Muscle layer of colon (tissue), 2 donors: ENCODE results near the gene PIGM.

Experiments
- H3K27ac ChIP-seq: one replicate; pipeline ENCODE4 v1.7.0; 2013; ENCODE audit warnings: low read depth, mild to moderate bottlenecking, low read length, moderate library complexity
- H3K27me3 ChIP-seq, 2 donors: one replicate each; pipeline ENCODE4 v1.7.0; 2013; ENCODE audit warnings: low read length in 2 of 2, mild to moderate bottlenecking in 2 of 2; ENCODE audit not compliant: insufficient read depth in 2 of 2, control insufficient read depth in 1 of 2
- H3K36me3 ChIP-seq: one replicate; pipeline ENCODE4 v1.7.0; 2013; ENCODE audit warnings: mild to moderate bottlenecking, low read length; ENCODE audit not compliant: insufficient read depth
- H3K4me1 ChIP-seq: one replicate; pipeline ENCODE4 v1.7.0; 2013; ENCODE audit warnings: mild to moderate bottlenecking, low read length; ENCODE audit not compliant: insufficient read depth
- H3K4me3 ChIP-seq, 2 donors: one replicate each; pipeline ENCODE4 v1.7.0; 2013; ENCODE audit warnings: low read length in 2 of 2, low read depth in 1 of 2, mild to moderate bottlenecking in 1 of 2, moderate library complexity in 1 of 2
- H3K9ac ChIP-seq: one replicate; pipeline ENCODE4 v1.7.0; 2013; ENCODE audit warnings: low read length
- H3K9me3 ChIP-seq: one replicate; pipeline ENCODE4 v1.7.0; 2013; ENCODE audit warnings: mild to moderate bottlenecking, low read length
- donor health status: abdominal sarcoma.
- donor health status: Adenocarcinoma of cecum.

Gene PIGM

DNA sequence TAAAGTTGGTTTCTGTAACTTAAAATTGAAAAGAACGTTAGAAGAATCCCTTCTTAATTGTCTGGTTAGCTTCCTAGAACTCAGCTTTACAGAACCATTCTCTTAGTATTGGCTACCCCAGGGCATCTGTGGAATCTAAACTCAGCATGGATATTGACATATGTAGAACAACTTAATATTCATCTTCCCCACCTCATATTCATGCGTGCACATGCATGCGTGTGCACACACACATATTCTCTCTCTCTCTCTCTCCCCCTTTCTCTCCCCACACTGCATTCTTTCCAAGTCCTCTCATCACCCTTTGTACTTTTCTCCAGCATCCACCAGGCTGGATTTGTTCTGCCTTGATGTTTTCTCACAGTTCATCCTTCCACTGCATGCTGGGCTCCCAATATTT lies 13.4 kb downstream of the PIGM start:
- H3K4me1 ChIP-seq = peaks cover 6% of the 10 kb centered on the region
- H3K27me3 ChIP-seq = no peaks in the 10 kb centered on the region
- no peak overlapping the region for H3K4me3 ChIP-seq
- no peaks in the 10 kb centered on the region for H3K36me3 ChIP-seq
- no peak overlapping the region for H3K9ac ChIP-seq
- H3K9me3 ChIP-seq = no peaks in the 10 kb centered on the region
- H3K27ac ChIP-seq = no peak overlapping the region

DNA sequence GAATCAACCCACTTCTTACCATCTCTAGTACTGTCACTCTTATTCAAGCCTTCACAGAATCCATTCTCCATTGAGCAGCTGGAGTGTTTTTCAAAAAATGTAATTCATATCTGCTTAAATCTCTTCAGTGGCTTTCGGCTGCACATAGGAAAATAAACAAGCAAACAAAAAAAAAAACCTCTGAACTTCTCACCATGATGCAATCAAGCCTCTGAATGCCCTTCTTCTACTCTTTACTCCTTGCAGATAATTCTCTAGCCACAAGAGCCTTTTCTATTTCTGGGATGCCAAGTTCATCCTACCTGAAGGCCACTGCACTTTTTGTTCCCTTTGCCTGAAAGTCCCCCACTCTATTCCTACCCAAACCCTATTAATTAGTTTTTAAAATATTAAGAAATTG lies 14.2 kb downstream of the PIGM start:
- Histone ChIP-seq H3K9ac (no peak overlapping the region), H3K9me3 (no peaks in the 10 kb centered on the region), H3K4me3 (no peak overlapping the region)

DNA sequence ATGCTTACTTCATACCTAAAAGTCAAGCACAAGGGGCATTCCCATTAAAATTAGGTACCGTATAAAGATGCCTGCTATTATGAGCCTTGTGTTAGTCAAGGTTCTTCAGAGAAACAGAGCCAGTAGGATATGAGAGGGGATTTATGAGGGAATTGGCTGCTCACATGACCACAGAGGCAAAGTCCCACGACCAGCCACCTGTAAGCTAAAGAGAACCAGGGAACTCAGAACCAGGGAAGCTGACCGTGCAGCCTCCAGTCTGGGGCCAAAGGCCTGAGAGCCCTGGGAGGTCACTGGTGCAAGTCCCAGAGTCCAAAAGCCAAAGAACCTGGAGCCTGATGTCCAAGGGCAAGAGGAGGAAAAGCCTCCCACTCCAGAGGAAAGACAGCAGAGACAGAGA lies 20.0 kb downstream of the PIGM start:
- H3K9me3 ChIP-seq = no peaks in the 10 kb centered on the region
- no peak overlapping the region for H3K4me3 ChIP-seq
- no peak overlapping the region for H3K27ac ChIP-seq
- no peaks in the 10 kb centered on the region for H3K27me3 ChIP-seq
- no peaks in the 10 kb centered on the region for H3K4me1 ChIP-seq
- H3K9ac ChIP-seq = no peak overlapping the region
- H3K36me3 ChIP-seq = no peaks in the 10 kb centered on the region

More for the DNA sequence above, 14.2 kb downstream of the PIGM start:
- no peaks in the 10 kb centered on the region for H3K27me3 ChIP-seq
- H3K36me3 ChIP-seq = no peaks in the 10 kb centered on the region
- H3K4me1 ChIP-seq = peaks cover 6% of the 10 kb centered on the region
- H3K27ac ChIP-seq = no peak overlapping the region

DNA sequence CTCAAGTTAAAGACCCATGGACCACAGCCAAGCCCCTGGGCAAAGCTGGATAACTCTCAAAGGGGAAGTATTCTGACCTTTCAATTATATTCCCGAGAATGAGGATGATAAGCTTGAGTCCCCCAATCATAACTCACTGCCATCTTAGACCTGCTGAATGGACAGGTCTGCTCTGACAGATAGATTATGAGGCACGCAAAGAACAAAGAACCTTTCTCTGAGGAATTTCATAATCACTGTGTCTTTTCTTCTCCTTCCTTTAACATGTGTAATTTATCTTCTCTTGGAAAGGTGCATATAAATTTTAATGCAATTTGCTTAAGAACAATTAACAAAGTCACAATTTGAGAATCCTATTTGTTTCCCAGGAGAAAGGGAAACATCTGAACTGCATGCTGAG lies 22.0 kb downstream of the PIGM start:
- H3K9me3 ChIP-seq = no peaks in the 10 kb centered on the region
- no peak overlapping the region for H3K4me3 ChIP-seq
- H3K27me3 ChIP-seq = no peaks in the 10 kb centered on the region
- no peak overlapping the region for H3K9ac ChIP-seq
- H3K36me3 ChIP-seq = no peaks in the 10 kb centered on the region
- no peaks in the 10 kb centered on the region for H3K4me1 ChIP-seq
- no peak overlapping the region for H3K27ac ChIP-seq

DNA sequence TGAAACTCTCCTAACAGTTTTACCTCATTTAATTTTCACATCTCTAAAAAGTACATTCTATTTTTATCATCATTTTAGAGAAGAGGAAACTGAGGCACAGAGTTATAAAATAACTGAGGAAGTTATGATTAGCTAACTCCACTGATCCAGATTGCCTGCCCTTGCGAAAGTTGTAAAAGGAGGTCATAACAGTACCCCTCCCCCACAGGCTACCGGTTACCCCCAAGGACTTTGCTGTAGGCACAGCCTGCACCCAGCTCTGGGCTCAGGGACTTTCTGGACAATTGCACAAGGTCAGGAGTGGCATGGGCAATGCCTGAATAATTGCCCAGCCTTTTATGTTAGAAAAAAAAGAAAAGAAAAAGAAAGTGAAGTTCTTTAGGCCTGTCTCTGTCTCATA lies 22.7 kb downstream of the PIGM start:
- Histone ChIP-seq H3K9me3 (no peaks in the 10 kb centered on the region), H3K4me1 (no peaks in the 10 kb centered on the region), H3K27me3 (no peaks in the 10 kb centered on the region), H3K27ac (no peak overlapping the region), H3K36me3 (no peaks in the 10 kb centered on the region), H3K9ac (no peak overlapping the region), H3K4me3 (no peak overlapping the region)

DNA sequence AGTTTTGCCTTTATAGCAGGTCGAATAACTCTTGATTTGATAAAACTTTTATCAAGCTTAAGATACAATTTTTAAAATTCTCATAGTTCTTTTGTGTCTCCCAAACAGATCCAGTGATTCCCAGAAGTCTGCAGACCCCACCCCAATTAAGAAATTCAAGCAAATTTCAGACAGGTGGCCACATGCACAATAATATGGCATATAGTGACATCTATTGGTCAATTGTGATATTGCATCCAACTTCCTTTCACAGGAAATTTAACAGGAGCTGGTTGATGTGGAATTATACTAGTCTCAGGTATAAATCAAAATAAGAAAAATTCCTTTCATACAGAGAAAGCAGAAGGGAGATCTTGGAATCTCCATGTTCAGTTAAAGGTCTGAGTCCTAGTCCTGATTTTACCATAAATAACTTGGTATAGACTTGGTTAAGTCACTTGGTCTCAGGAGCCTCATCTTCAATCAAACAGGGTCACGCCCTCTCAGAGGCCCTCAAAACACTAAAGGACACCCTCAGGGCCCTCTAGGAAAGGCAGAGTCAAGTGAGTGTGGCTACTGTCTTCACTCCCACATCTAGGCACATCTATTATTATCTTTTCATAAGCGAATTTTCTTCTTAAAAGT lies 24.1 kb downstream of the PIGM start:
- no peaks in the 10 kb centered on the region for H3K9me3 ChIP-seq
- H3K4me3 ChIP-seq = no peak overlapping the region
- no peaks in the 10 kb centered on the region for H3K36me3 ChIP-seq
- no peaks in the 10 kb centered on the region for H3K4me1 ChIP-seq
- H3K9ac ChIP-seq = no peak overlapping the region
- H3K27me3 ChIP-seq = no peaks in the 10 kb centered on the region
- no peak overlapping the region for H3K27ac ChIP-seq

DNA sequence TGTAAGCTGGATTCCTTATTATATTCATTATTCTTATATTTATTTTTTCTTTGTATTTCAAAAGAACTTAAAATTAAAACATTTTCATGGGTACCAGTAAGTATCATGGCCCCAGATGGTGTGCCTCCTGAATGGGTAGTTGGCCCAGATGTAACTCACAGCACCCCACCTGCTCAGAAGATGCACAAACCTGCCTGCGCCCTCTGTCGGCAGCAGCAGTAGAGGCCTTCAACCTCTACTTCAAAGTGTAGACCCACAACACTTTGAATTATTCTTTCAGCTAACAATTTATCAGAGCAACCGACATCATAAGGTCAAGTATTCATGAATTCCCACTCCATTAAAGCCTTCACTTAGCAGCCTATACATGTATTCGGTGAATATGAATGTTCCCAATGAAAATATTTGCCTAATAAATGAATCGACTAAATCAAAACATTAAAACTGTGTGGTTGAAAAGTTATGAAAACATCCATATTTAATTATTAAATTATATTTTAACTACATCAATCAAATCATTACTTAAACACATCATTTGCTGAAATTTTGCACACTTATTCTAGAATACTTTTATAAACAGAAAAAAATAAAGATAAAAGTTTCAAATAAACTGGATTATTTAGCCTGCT lies 25.4 kb downstream of the PIGM start:
- Histone ChIP-seq H3K9ac (no peak overlapping the region), H3K9me3 (no peaks in the 10 kb centered on the region), H3K4me1 (no peaks in the 10 kb centered on the region), H3K36me3 (no peaks in the 10 kb centered on the region), H3K4me3 (no peak overlapping the region), H3K27ac (no peak overlapping the region), H3K27me3 (no peaks in the 10 kb centered on the region)

DNA sequence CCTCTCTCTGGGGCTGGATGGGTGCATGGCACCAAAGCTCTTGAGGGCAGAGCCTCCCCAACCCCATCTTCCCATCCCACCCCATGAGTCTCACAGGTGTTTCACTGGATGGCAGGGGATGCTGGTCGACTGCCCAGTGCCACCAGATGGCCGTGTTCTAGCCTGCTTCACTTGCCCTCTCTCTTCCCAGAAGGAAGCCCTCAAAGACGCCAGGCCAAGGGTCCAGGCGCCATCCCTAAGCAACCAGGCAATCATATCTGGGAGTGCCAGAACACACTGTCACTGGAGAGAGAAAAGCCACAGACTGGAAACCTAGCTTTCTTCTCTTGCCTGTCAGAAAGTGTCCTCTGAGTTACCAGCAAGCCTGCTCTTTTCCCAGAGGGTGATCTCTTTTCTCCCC lies 26.7 kb downstream of the PIGM start:
- Histone ChIP-seq H3K4me3 (no peak overlapping the region), H3K9me3 (no peaks in the 10 kb centered on the region), H3K9ac (no peak overlapping the region), H3K27me3 (no peaks in the 10 kb centered on the region), H3K27ac (no peak overlapping the region), H3K36me3 (no peaks in the 10 kb centered on the region), H3K4me1 (no peaks in the 10 kb centered on the region)

DNA sequence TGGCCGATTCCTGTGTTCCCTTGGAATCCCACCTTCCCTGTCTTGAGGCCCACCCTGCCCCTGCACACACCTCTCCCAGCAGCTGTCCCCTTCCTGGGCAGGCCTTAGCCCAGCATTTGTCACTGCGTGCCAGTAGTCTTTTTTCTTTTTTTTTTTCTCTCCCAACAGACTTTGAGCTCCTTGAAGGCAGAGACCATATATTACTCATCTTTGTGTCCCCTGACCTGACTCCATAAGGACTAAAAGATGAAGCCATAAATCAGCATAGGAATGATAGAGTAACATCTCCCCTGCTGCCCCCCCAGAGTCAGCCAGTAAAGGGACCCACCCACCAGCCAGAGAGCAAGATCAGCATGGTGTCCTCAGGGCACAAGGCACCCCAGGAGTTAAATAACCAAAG lies 27.4 kb downstream of the PIGM start:
- Histone ChIP-seq H3K27me3 (no peaks in the 10 kb centered on the region), H3K27ac (no peak overlapping the region), H3K9me3 (no peaks in the 10 kb centered on the region), H3K9ac (no peak overlapping the region), H3K4me3 (no peak overlapping the region), H3K36me3 (no peaks in the 10 kb centered on the region), H3K4me1 (no peaks in the 10 kb centered on the region)

DNA sequence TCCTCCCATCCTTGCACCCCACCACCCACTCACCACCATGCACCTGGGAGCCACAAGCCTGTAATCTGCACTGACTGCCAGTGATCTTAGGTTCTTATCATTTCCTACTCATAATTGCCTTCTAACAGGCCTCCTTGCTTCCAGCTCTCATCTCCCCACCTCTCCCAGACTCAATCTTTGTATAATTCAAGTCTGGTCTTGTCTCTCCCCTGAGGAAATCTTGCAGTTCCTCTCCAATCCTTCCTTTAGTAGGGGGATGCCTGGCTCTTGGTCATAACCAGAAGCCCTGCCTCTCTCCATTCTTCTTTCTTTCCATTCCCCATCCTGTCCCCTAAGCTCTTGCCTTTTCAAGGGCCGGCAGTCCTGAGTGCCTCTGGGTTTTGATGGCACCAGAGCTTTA lies 27.8 kb downstream of the PIGM start:
- Histone ChIP-seq H3K4me3 (no peak overlapping the region), H3K9ac (no peak overlapping the region), H3K27me3 (no peaks in the 10 kb centered on the region), H3K36me3 (no peaks in the 10 kb centered on the region), H3K9me3 (no peaks in the 10 kb centered on the region), H3K27ac (no peak overlapping the region), H3K4me1 (no peaks in the 10 kb centered on the region)

DNA sequence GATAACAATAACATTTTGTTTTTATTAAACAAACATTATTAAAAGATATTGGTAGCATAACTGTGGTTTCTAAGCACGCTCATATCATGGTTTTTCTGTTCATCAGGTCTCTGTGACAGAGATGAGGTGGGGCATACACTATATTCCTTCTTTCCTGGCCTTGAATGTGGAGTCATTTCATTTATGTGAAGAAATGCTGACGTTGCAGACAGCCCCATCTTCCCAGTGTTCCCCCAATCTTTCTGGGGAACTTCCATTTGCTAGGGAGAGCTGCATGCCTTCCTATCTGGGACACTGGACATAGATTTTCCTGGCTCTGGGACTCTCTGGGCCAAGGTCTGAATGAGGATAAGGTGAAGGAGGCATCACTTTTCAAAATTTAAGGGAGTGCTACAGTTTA lies 30.4 kb downstream of the PIGM start:
- H3K36me3 ChIP-seq = no peaks in the 10 kb centered on the region
- H3K4me1 ChIP-seq = peaks cover 3% of the 10 kb centered on the region
- H3K9ac ChIP-seq = no peak overlapping the region
- no peaks in the 10 kb centered on the region for H3K9me3 ChIP-seq
- no peak overlapping the region for H3K27ac ChIP-seq
- H3K4me3 ChIP-seq = no peak overlapping the region
- H3K27me3 ChIP-seq = no peaks in the 10 kb centered on the region

DNA sequence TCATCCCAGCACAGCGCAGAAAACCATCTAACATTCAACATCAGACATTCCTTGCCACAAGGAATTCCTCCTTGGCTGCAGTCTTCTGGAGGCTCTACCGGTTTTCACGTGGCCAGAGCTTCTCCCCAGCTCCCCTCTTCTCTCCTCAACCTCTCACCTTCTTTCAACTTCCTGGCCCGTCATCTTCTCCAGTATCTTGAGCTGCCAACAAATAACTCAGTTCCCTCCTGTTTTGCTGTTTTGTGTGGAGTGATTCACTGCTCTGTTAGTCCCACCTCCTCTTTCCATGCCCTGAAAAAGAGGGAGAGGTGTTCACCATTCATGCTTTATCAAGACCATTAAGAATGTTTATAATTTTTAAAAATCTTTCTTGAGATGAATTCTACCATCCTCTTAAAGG lies 32.6 kb downstream of the PIGM start:
- no peaks in the 10 kb centered on the region for H3K27me3 ChIP-seq
- no peak overlapping the region for H3K27ac ChIP-seq
- H3K4me1 ChIP-seq = peaks cover 6% of the 10 kb centered on the region
- no peaks in the 10 kb centered on the region for H3K9me3 ChIP-seq
- no peaks in the 10 kb centered on the region for H3K36me3 ChIP-seq
- H3K9ac ChIP-seq = no peak overlapping the region
- H3K4me3 ChIP-seq = no peak overlapping the region
